ENCODE results near the gene WDR86. TPM values are rescaled to one million over a fixed set of nuclear protein-coding genes. Genes with fewer than 3 reads are reported as not detected.

WDR86 gene
- total RNA-seq, 1 experiment from 2014 or later, result 7.7 TPM

DNA sequence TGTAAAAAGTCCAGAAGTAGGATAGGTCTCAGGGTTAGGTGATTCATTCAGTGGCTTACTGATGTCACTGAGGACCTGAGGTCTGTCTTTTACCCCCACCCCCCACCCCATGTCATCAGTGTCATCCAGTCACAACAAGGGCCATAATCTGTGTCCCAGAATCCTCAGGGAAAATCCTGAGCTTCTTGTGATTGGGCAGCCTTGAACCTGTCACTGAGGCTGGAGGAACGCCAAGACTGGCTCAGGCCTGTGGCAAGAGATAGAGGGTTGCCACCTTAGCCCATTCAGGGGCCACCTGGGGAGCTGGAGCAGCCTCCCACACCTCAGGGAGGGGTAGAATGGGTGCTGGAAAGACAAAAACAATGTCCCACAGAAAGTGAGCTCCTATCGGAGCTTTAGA is 38.6 kb downstream of the WDR86 start:
- no TSS peak for BruUV-seq (replicated peaks)
- Histone ChIP-seq H3K4me1 (replicated peaks; ENCODE audit: insufficient read depth) (peaks cover 4% of the 10 kb centered on the region), H2AFZ (no peak overlapping the region), H3K79me2 (ENCODE audit: low read depth) (no peaks in the 10 kb centered on the region), H3K36me3 (ENCODE audit: low read depth) (peaks cover 10% of the 10 kb centered on the region), H3K27me3 (ENCODE audit: insufficient read depth, low read depth) (no peaks in the 10 kb centered on the region), H3K9me3 (ENCODE audit: insufficient read depth, low read depth) (no peaks in the 10 kb centered on the region), H3K9me2 (ENCODE audit: insufficient read depth) (no peaks in the 10 kb centered on the region), H4K20me1 (ENCODE audit: insufficient read depth) (no peaks in the 10 kb centered on the region), H3K4me2 (no peak overlapping the region), H3K27ac (no peak overlapping the region), H3F3A (ENCODE audit: insufficient read depth, low read depth) (no peaks in the 10 kb centered on the region), H3K4me3 (no peak overlapping the region)
- DNase-seq, result no peak
- intact Hi-C loops (cut with micrococcal nuclease; ENCODE audit: unreplicated experiment), result no loop called here
- TF ChIP-seq EZH2 (IDR thresholded peaks at IDR 0.05; ENCODE audit: low read depth), result no peak
- no peak for TF ChIP-seq CTCF (conservative IDR thresholded peaks at IDR 0.05)
- ChIA-PET POLR2A (ENCODE audit: unreplicated experiment) (interaction anchor here (0.6 kb wide), 1 partner anchor 145 kb away, joined by 4 read pairs; no protein-coding TSS in a partner anchor), CTCF (no interaction called here)

DNA sequence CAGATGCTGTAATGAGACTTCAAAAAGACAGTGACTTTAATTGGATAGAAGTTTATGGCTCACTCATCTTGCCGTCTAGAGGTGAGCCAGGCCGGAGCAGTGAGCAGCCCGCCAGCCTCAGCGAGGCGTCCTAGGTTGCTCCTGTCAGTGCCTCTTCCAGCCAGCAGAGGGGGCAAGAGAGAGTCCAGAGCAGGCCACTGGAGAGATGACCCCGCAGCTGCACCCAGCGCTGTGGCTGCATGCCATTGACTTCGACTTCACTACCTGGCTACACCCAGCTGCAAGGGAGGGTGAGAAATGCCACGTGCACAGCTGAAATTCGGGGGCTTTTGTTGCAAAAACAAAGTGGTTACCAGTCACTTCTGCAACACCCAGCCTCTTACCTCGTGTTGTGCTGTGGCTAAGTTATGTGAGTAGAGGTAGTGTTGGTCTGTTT is 41.7 kb downstream of the WDR86 start:
- peak; percentile 93 for TF ChIP-seq CTCF (conservative IDR thresholded peaks at IDR 0.05)
- TF ChIP-seq EZH2 (IDR thresholded peaks at IDR 0.05; ENCODE audit: low read depth), result no peak
- Histone ChIP-seq H3K4me2 (no peak overlapping the region), H3F3A (ENCODE audit: insufficient read depth, low read depth) (no peaks in the 10 kb centered on the region), H3K27ac (no peak overlapping the region), H3K27me3 (ENCODE audit: insufficient read depth, low read depth) (no peaks in the 10 kb centered on the region), H3K4me1 (replicated peaks; ENCODE audit: insufficient read depth) (peaks cover 4% of the 10 kb centered on the region), H3K36me3 (ENCODE audit: low read depth) (peaks cover 10% of the 10 kb centered on the region; the same call in 1 of the 2 replicates), H2AFZ (no peak overlapping the region), H3K9me2 (ENCODE audit: insufficient read depth) (no peaks in the 10 kb centered on the region), H3K79me2 (ENCODE audit: low read depth) (no peaks in the 10 kb centered on the region), H4K20me1 (ENCODE audit: insufficient read depth) (no peaks in the 10 kb centered on the region), H3K4me3 (no peak overlapping the region), H3K9me3 (ENCODE audit: insufficient read depth, low read depth) (no peaks in the 10 kb centered on the region)
- CTCF ChIA-PET, result interaction anchor here (1.5 kb wide), 1 partner anchor 80 kb away, joined by 16 read pairs; no protein-coding TSS in a partner anchor
- intact Hi-C loops (cut with micrococcal nuclease; ENCODE audit: unreplicated experiment), result loop anchor here (1.0 to 5.0 kb wide), 6 partner anchors 41 to 778 kb away; no protein-coding TSS in a partner anchor
- no TSS peak for BruUV-seq (replicated peaks)
- POLR2A ChIA-PET (ENCODE audit: unreplicated experiment), result no interaction called here
- peak; percentile 57 to 87 for DNase-seq

DNA sequence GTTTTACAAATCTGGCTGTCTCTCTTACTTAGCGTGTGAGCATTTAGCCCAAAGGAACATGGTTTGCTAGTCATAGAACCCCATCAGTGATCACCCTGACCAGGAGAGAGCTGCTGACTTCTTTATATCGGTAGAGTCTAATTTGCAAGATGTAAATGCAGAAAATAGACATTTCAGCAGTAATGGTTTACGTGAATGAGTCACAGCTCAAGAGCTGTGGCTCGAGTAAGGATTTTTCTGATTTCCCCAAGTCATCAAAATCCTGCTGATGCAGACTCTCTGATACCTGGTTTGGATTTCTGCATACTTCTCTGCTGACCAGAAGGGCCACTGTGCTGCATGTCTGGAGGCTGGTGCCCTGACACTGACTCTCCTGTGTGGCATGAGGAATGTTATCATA is 42.6 kb downstream of the WDR86 start:
- DNase-seq, result no peak
- Histone ChIP-seq H3K9me2 (ENCODE audit: insufficient read depth) (no peaks in the 10 kb centered on the region), H3K27me3 (ENCODE audit: insufficient read depth, low read depth) (no peaks in the 10 kb centered on the region), H3K27ac (no peak overlapping the region), H3F3A (ENCODE audit: insufficient read depth, low read depth) (no peaks in the 10 kb centered on the region), H3K36me3 (ENCODE audit: low read depth) (peaks cover 13% of the 10 kb centered on the region; the same call in 1 of the 2 replicates), H2AFZ (no peak overlapping the region), H3K9me3 (ENCODE audit: insufficient read depth, low read depth) (no peaks in the 10 kb centered on the region), H4K20me1 (ENCODE audit: insufficient read depth) (no peaks in the 10 kb centered on the region), H3K4me3 (no peak overlapping the region), H3K79me2 (ENCODE audit: low read depth) (no peaks in the 10 kb centered on the region), H3K4me1 (replicated peaks; ENCODE audit: insufficient read depth) (peaks cover 4% of the 10 kb centered on the region), H3K4me2 (no peak overlapping the region)
- no TSS peak for BruUV-seq (replicated peaks)
- intact Hi-C loops (cut with micrococcal nuclease; ENCODE audit: unreplicated experiment), result loop anchor here (5.0 kb wide), 1 partner anchor 185 kb away; no protein-coding TSS in a partner anchor
- ChIA-PET POLR2A (ENCODE audit: unreplicated experiment) (no interaction called here), CTCF (no interaction called here)
- TF ChIP-seq EZH2 (IDR thresholded peaks at IDR 0.05; ENCODE audit: low read depth) (no peak), CTCF (conservative IDR thresholded peaks at IDR 0.05) (no peak)
